ENCODE results near the gene TMEM14C. TPM values are rescaled to one million over a fixed set of nuclear protein-coding genes. Genes with fewer than 3 reads are reported as not detected.

Gene TMEM14C
- total RNA-seq = 133 and 165 TPM in 2 replicates

GRCh38 chr6:10722820-10723566, at the start of gene TMEM14C:
TSS of gene TMEM14C (plus strand) at chr6:10723070. CDS start at chr6:10724614, 1,544 bp downstream.

GRCh38 chr6:10694302-10695085, 28.4 kb upstream of the TMEM14C start, which contains the start of the genes C6orf52 and PAK1IP1:
TSS of gene C6orf52 (minus strand) at chr6:10694616. CDS start at chr6:10687550, 7,066 bp downstream.
TSS of gene PAK1IP1 (plus strand) at chr6:10694972. CDS start at chr6:10694986, 14 bp downstream.

GRCh38 chr6:10747251-10747972, 24.5 kb downstream of the TMEM14C start, which contains the start of gene TMEM14B:
TSS of gene TMEM14B (plus strand) at chr6:10747805. CDS start at chr6:10749246, 1,441 bp downstream.

Other genes with a start within 250 kb of the TMEM14C start
- gene GCNT2, start 201.7 kb upstream of the TMEM14C start, total RNA-seq = 0.99 and 1.3 TPM in 2 replicates
- 0.50 and 0.58 TPM in 2 replicates for gene C6orf52, start 28.5 kb upstream of the TMEM14C start, total RNA-seq
- gene PAK1IP1, start 28.1 kb upstream of the TMEM14C start, total RNA-seq = 13.7 and 20.1 TPM in 2 replicates
- 77.9 and 139 TPM in 2 replicates for gene TMEM14B, start 24.7 kb downstream of the TMEM14C start, total RNA-seq
- not detected in 2 replicates for gene MAK, start 115.5 kb downstream of the TMEM14C start, total RNA-seq
- not detected in 2 replicates for gene GCM2, start 159.0 kb downstream of the TMEM14C start, total RNA-seq
- not detected in 2 replicates for gene SYCP2L, start 164.0 kb downstream of the TMEM14C start, total RNA-seq

All from smooth muscle cell of trachea (primary cell).